T-helper 2 cell treated with Interferon-gamma antibody and Interleukin-4, amounts not matched to agents 5 μg/mL and 100 μg/mL, for 36 hours (primary cell): Measurements from ENCODE around the gene PRSS1.
"Not testable (repeated sequence)": the region's sequence is repeated elsewhere in the genome, so short reads cannot be mapped to it uniquely, and the experiment has no call there.

Experiments used
- DNase-seq: peaks from one replicate; pipeline ENCODE4 v3.0.0; 2021; ENCODE audit warnings: low spot score
- H3K27ac Mint-ChIP-seq: one replicate; pipeline ENCODE4 v1.8.0; 2021; ENCODE audit warnings: mild to moderate bottlenecking, mixed read lengths
- H3K27me3 Mint-ChIP-seq: one replicate; pipeline ENCODE4 v1.8.0; 2021; ENCODE audit warnings: low read depth, mixed read lengths
- H3K36me3 Mint-ChIP-seq: one replicate; pipeline ENCODE4 v1.8.0; 2021; ENCODE audit warnings: low read depth, mixed read lengths
- H3K4me1 Mint-ChIP-seq: one replicate; pipeline ENCODE4 v1.8.0; 2021; ENCODE audit warnings: low read depth, mixed read lengths
- H3K4me3 Mint-ChIP-seq: one replicate; pipeline ENCODE4 v1.8.0; 2022; ENCODE audit warnings: mild to moderate bottlenecking, moderate library complexity, mixed read lengths
- H3K9me3 Mint-ChIP-seq: one replicate; pipeline ENCODE4 v1.8.0; 2021; ENCODE audit warnings: mixed read lengths

The PRSS1 gene

GRCh38 chr7:142749218-142749993 lies at the start of gene PRSS1:
Gene PRSS1 (plus strand): TSS chr7:142749472. CDS start chr7:142749485, 13 bp downstream.
- H3K36me3 Mint-ChIP-seq = no peaks in the 10 kb centered on the region
- H3K4me1 Mint-ChIP-seq = no peaks in the 10 kb centered on the region
- peaks cover 9% of the 10 kb centered on the region for H3K27me3 Mint-ChIP-seq
- no peak within 1 kb of the TSS for H3K4me3 Mint-ChIP-seq
- H3K27ac Mint-ChIP-seq = no peak within 1 kb of the TSS
- H3K9me3 Mint-ChIP-seq = no peaks in the 10 kb centered on the region
- DNase-seq = no peak

GRCh38 chr7:142700935-142701334 lies 48.3 kb upstream of the PRSS1 start:
- not testable (repeated sequence) for H3K9me3 Mint-ChIP-seq, DNase-seq, H3K36me3 Mint-ChIP-seq, H3K27me3 Mint-ChIP-seq
- H3K4me1 Mint-ChIP-seq = peaks cover 23% of the 10 kb centered on the region
- H3K27ac Mint-ChIP-seq = peak overlapping the region; percentile 17
- peak overlapping the region; percentile 13 for H3K4me3 Mint-ChIP-seq

- H3K4me1 Mint-ChIP-seq = peaks cover 18% of the 10 kb centered on the region
- no peak for DNase-seq
Observed at GRCh38 chr7:142703655-142704305, 45.5 kb upstream of the PRSS1 start.

GRCh38 chr7:142708726-142709125 lies 40.5 kb upstream of the PRSS1 start:
- peaks cover 38% of the 10 kb centered on the region for H3K4me1 Mint-ChIP-seq
- H3K4me3 Mint-ChIP-seq, DNase-seq, H3K27ac Mint-ChIP-seq, H3K27me3 Mint-ChIP-seq, H3K9me3 Mint-ChIP-seq, H3K36me3 Mint-ChIP-seq: not testable (repeated sequence)

More at GRCh38 chr7:142703655-142704305, 45.5 kb upstream of the PRSS1 start:
- Mint-ChIP-seq H3K4me3 (no peak overlapping the region), H3K9me3 (no peaks in the 10 kb centered on the region), H3K27ac (no peak overlapping the region), H3K36me3 (no peaks in the 10 kb centered on the region), H3K27me3 (no peaks in the 10 kb centered on the region)

GRCh38 chr7:142709921-142710320 lies 39.4 kb upstream of the PRSS1 start:
- peaks cover 47% of the 10 kb centered on the region for H3K4me1 Mint-ChIP-seq
- no peak overlapping the region for H3K27ac Mint-ChIP-seq
- no peak for DNase-seq
- H3K36me3 Mint-ChIP-seq = no peaks in the 10 kb centered on the region
- no peak overlapping the region for H3K4me3 Mint-ChIP-seq
- H3K9me3 Mint-ChIP-seq = no peaks in the 10 kb centered on the region
- H3K27me3 Mint-ChIP-seq = no peaks in the 10 kb centered on the region

- Mint-ChIP-seq H3K4me1 (peaks cover 52% of the 10 kb centered on the region), H3K9me3 (no peaks in the 10 kb centered on the region), H3K4me3 (peak overlapping the region; percentile 81), H3K36me3 (no peaks in the 10 kb centered on the region), H3K27me3 (no peaks in the 10 kb centered on the region), H3K27ac (peak overlapping the region; percentile 77)
- DNase-seq = no peak
Observed at GRCh38 chr7:142711196-142711595, 38.1 kb upstream of the PRSS1 start.

GRCh38 chr7:142711746-142712616 lies 37.3 kb upstream of the PRSS1 start:
- peak overlapping the region; percentile 81 for H3K4me3 Mint-ChIP-seq
- peaks cover 60% of the 10 kb centered on the region for H3K4me1 Mint-ChIP-seq
- H3K27me3 Mint-ChIP-seq = no peaks in the 10 kb centered on the region
- H3K36me3 Mint-ChIP-seq = peaks cover 1% of the 10 kb centered on the region
- no peak for DNase-seq
- H3K27ac Mint-ChIP-seq = peak overlapping the region; percentile 90
- no peaks in the 10 kb centered on the region for H3K9me3 Mint-ChIP-seq

GRCh38 chr7:142712617-142712957 lies 36.7 kb upstream of the PRSS1 start:
- Mint-ChIP-seq H3K27ac (peak overlapping the region; percentile 90), H3K9me3 (no peaks in the 10 kb centered on the region), H3K4me1 (peaks cover 62% of the 10 kb centered on the region), H3K36me3 (peaks cover 1% of the 10 kb centered on the region), H3K4me3 (peak overlapping the region; percentile 44), H3K27me3 (no peaks in the 10 kb centered on the region)
- no peak for DNase-seq

GRCh38 chr7:142714375-142714774 lies 34.9 kb upstream of the PRSS1 start:
- H3K4me3 Mint-ChIP-seq = peak overlapping the region; percentile 57
- peaks cover 63% of the 10 kb centered on the region for H3K4me1 Mint-ChIP-seq
- peaks cover 1% of the 10 kb centered on the region for H3K36me3 Mint-ChIP-seq
- peak; percentile 20 for DNase-seq
- no peaks in the 10 kb centered on the region for H3K9me3 Mint-ChIP-seq
- no peaks in the 10 kb centered on the region for H3K27me3 Mint-ChIP-seq
- peak overlapping the region; percentile 77 for H3K27ac Mint-ChIP-seq

- no peak for DNase-seq
- H3K9me3 Mint-ChIP-seq = no peaks in the 10 kb centered on the region
- H3K36me3 Mint-ChIP-seq = peaks cover 1% of the 10 kb centered on the region
- no peaks in the 10 kb centered on the region for H3K27me3 Mint-ChIP-seq
- peak overlapping the region; percentile 51 for H3K4me3 Mint-ChIP-seq
- H3K4me1 Mint-ChIP-seq = peaks cover 47% of the 10 kb centered on the region
- H3K27ac Mint-ChIP-seq = peak overlapping the region; percentile 63
Observed at GRCh38 chr7:142716596-142716995, 32.7 kb upstream of the PRSS1 start.

- H3K4me1 Mint-ChIP-seq = peaks cover 40% of the 10 kb centered on the region
- DNase-seq = no peak
- no peaks in the 10 kb centered on the region for H3K27me3 Mint-ChIP-seq
- peak overlapping the region; percentile 52 for H3K27ac Mint-ChIP-seq
- no peaks in the 10 kb centered on the region for H3K9me3 Mint-ChIP-seq
- peaks cover 1% of the 10 kb centered on the region for H3K36me3 Mint-ChIP-seq
- peak overlapping the region; percentile 47 for H3K4me3 Mint-ChIP-seq
Observed at GRCh38 chr7:142717453-142717852, 31.8 kb upstream of the PRSS1 start.

GRCh38 chr7:142718313-142718712 lies 31.0 kb upstream of the PRSS1 start:
- no peak for DNase-seq
- Mint-ChIP-seq H3K27me3 (no peaks in the 10 kb centered on the region), H3K36me3 (peaks cover 1% of the 10 kb centered on the region), H3K27ac (peak overlapping the region; percentile 71), H3K4me3 (peak overlapping the region; percentile 47), H3K9me3 (no peaks in the 10 kb centered on the region), H3K4me1 (peaks cover 37% of the 10 kb centered on the region)

GRCh38 chr7:142720172-142720773 lies 29.0 kb upstream of the PRSS1 start:
- no peaks in the 10 kb centered on the region for H3K9me3 Mint-ChIP-seq
- no peak overlapping the region for H3K27ac Mint-ChIP-seq
- peaks cover 28% of the 10 kb centered on the region for H3K4me1 Mint-ChIP-seq
- no peaks in the 10 kb centered on the region for H3K27me3 Mint-ChIP-seq
- peaks cover 1% of the 10 kb centered on the region for H3K36me3 Mint-ChIP-seq
- peak overlapping the region; percentile 43 for H3K4me3 Mint-ChIP-seq
- no peak for DNase-seq
